ENCODE measurements around the gene SLC48A1.

SLC48A1 gene

GRCh38 chr12:47828976-47829482, 56.0 kb downstream of the SLC48A1 start:
- no peak overlapping the region for H3K9ac ChIP-seq (ENCODE audit: low read depth, low read length)
- H3K27ac ChIP-seq (ENCODE audit: low read length), result no peak overlapping the region
- peaks cover 22% of the 10 kb centered on the region for H3K4me1 ChIP-seq (ENCODE audit: insufficient read depth, low read length)
- H3K9me3 ChIP-seq (ENCODE audit: insufficient read depth, low read depth, low read length), result no peaks in the 10 kb centered on the region
- no peaks in the 10 kb centered on the region for H3K27me3 ChIP-seq (ENCODE audit: insufficient read depth, low read length)
- no peaks in the 10 kb centered on the region for H3K36me3 ChIP-seq (ENCODE audit: insufficient read depth, low read depth, low read length)
- H3K4me3 ChIP-seq (ENCODE audit: low read length), result no peak overlapping the region

GRCh38 chr12:47829584-47829983, 56.5 kb downstream of the SLC48A1 start:
- no peaks in the 10 kb centered on the region for H3K27me3 ChIP-seq (ENCODE audit: insufficient read depth, low read length)
- H3K9ac ChIP-seq (ENCODE audit: low read depth, low read length), result no peak overlapping the region
- no peak overlapping the region for H3K27ac ChIP-seq (ENCODE audit: low read length)
- no peak overlapping the region for H3K4me3 ChIP-seq (ENCODE audit: low read length)
- no peaks in the 10 kb centered on the region for H3K36me3 ChIP-seq (ENCODE audit: insufficient read depth, low read depth, low read length)
- no peaks in the 10 kb centered on the region for H3K9me3 ChIP-seq (ENCODE audit: insufficient read depth, low read depth, low read length)
- H3K4me1 ChIP-seq (ENCODE audit: insufficient read depth, low read length), result peaks cover 20% of the 10 kb centered on the region

All from iPS-20b (cell line).